Liver (tissue), 3 donors: ENCODE data around the gene ART5.

ENCODE experiments used
- CTCF ChIP-seq: fragments of 150-350 bp; IDR thresholded peaks from 2 replicates; pipeline ENCODE4 v1.5.1; 2017; ENCODE audit warnings: improper control_type of control experiment, low read depth, low read length; ENCODE audit not compliant: missing input control
- GABPA ChIP-seq, 2 donors: IDR thresholded peaks in 1 of 2; conservative IDR thresholded peaks in 1 of 2; 2 replicates each; pipeline ENCODE4 v1.6.1; 2016; ENCODE audit warnings: antibody characterized with exemption in 2 of 2, mild to moderate bottlenecking in 1 of 2, moderate library complexity in 1 of 2
- JUND ChIP-seq, 2 donors: IDR thresholded peaks; 2 replicates each; pipeline ENCODE4 v1.6.1; 2016; ENCODE audit warnings: antibody characterized with exemption in 2 of 2
- MAX ChIP-seq: IDR thresholded peaks from 2 replicates; pipeline ENCODE4 v1.6.1; 2016; ENCODE audit warnings: antibody characterized with exemption
- RAD21 ChIP-seq, 2 donors: IDR thresholded peaks; 2 replicates each; pipeline ENCODE4 v1.6.1; 2016; ENCODE audit warnings: antibody characterized with exemption in 2 of 2, mild to moderate bottlenecking in 2 of 2
- REST ChIP-seq: IDR thresholded peaks from 2 replicates; pipeline ENCODE4 v1.6.1; 2016; ENCODE audit warnings: antibody characterized with exemption, mild to moderate bottlenecking
- RXRA ChIP-seq, 2 donors: IDR thresholded peaks; 2 replicates each; pipeline ENCODE4 v1.6.1; 2017 to 2018; ENCODE audit warnings: antibody characterized with exemption in 2 of 2, mild to moderate bottlenecking in 1 of 2
- SP1 ChIP-seq: IDR thresholded peaks from 2 replicates; pipeline ENCODE4 v1.6.1; 2018; ENCODE audit warnings: antibody characterized with exemption, mild to moderate bottlenecking
- TAF1 ChIP-seq: conservative IDR thresholded peaks from 2 replicates; pipeline ENCODE4 v1.6.1; 2016; ENCODE audit warnings: antibody characterized with exemption, mild to moderate bottlenecking
- YY1 ChIP-seq: IDR thresholded peaks from 2 replicates; pipeline ENCODE4 v1.6.1; 2016; ENCODE audit warnings: antibody characterized with exemption, mild to moderate bottlenecking
- ZBTB33 ChIP-seq: IDR thresholded peaks from 2 replicates; pipeline ENCODE4 v1.6.1; 2016; ENCODE audit warnings: antibody characterized with exemption
- donor health status: healthy.
- donor health status: healthy.

GRCh38 chr11:3679077-3679476, 37.3 kb upstream of the ART5 start:
- TF ChIP-seq ZBTB33 (no peak), TAF1 (no peak), CTCF (no peak), YY1 (no peak), REST (no peak), MAX (no peak), JUND (IDR thresholded peaks at IDR 0.05) (no peak), GABPA (IDR thresholded peaks at IDR 0.05 in 1 of 2, conservative IDR thresholded peaks at IDR 0.05 in 1 of 2) (no peak), SP1 (no peak), RAD21 (IDR thresholded peaks at IDR 0.05) (no peak), RXRA (IDR thresholded peaks at IDR 0.05) (no peak)
